Body of pancreas (tissue), 4 donors: ENCODE results near the gene CNTNAP2. TPM values are rescaled to one million over a fixed set of nuclear protein-coding genes. Genes with fewer than 3 reads are reported as not detected.

Source experiments
- ATAC-seq: fragments of 150-250 bp; one replicate; pipeline ENCODE4 v1.9.1; 2016
- DNase-seq, 4 donors: peaks; one replicate each; pipeline ENCODE4 v3.0.0-alpha.2; 2019
- H3K27ac ChIP-seq, 4 donors: fragments of 200-600 bp; sonication (generic); 1 replicate in 3 of 4; 2 replicates in 1 of 4; pipeline versions ENCODE4 v1.5.1 to v1.6.1; 2016 to 2019; ENCODE audit warnings: mild to moderate bottlenecking in 1 of 4, mixed read lengths in 1 of 4, moderate library complexity in 1 of 4
- H3K27me3 ChIP-seq, 2 donors: fragments of 200-600 bp; sonication (generic); one replicate each; pipeline ENCODE4 v1.6.0; 2016; ENCODE audit warnings: mild to moderate bottlenecking in 1 of 2
- H3K36me3 ChIP-seq, 2 donors: fragments of 200-600 bp; sonication (generic); replicated peaks in 1 of 2; 2 replicates each; pipeline ENCODE4 v1.5.1; 2016; ENCODE audit warnings: low read depth in 2 of 2; ENCODE audit not compliant: insufficient read depth in 1 of 2
- H3K4me1 ChIP-seq: fragments of 200-600 bp; sonication (generic); one replicate; pipeline ENCODE4 v1.6.0; 2016
- H3K4me3 ChIP-seq, 2 donors: fragments of 200-600 bp; sonication (generic); 1 replicate in 1 of 2; 2 replicates in 1 of 2; pipeline ENCODE4 v1.5.1; 2016 to 2019
- H3K9me3 ChIP-seq, 3 donors: fragments of 200-600 bp; sonication (generic); 1 replicate in 2 of 3; 2 replicates in 1 of 3; pipeline ENCODE4 v1.5.1; 2016
- POLR2A ChIP-seq, 3 donors: fragments of 450-650 bp; IDR thresholded peaks; one replicate each; pipeline ENCODE4 v1.6.1; 2016; ENCODE audit warnings: antibody characterized with exemption in 3 of 3, mild to moderate bottlenecking in 2 of 3
- WGBS, 2 donors: methylation state at CpG; one replicate each; pipeline ENCODE4 v1.1.5; 2017; 5-methylcytosine and 5-hydroxymethylcytosine counted together
- intact Hi-C: fragments of 100-400 bp; cut with DNase I; formaldehyde crosslinking; loops from one replicate; pipeline ENCODE4 v1.15.1; 2023
- total RNA-seq, 2 donors: library from RNA; depleted of rRNA; stranded (reverse); fragments of >200 nt; gene quantifications; one replicate each; pipeline ENCODE4 v1.1.0, GENCODE V29; 2016
- TF ChIP-seq, protein P1 (sequence below), 7 experiments: fragments of 450-650 bp in 4 of 7; fragments of 200-600 bp in 3 of 7; sonication (generic) in 3 of 7; IDR thresholded peaks; one replicate each; pipeline ENCODE4 v1.5.1; 2016 to 2019; ENCODE audit warnings: antibody characterized with exemption in 7 of 7

Gene CNTNAP2
- total RNA-seq, 2 donors from 2014 or later: 1.0 TPM; not detected in 1

DNA sequence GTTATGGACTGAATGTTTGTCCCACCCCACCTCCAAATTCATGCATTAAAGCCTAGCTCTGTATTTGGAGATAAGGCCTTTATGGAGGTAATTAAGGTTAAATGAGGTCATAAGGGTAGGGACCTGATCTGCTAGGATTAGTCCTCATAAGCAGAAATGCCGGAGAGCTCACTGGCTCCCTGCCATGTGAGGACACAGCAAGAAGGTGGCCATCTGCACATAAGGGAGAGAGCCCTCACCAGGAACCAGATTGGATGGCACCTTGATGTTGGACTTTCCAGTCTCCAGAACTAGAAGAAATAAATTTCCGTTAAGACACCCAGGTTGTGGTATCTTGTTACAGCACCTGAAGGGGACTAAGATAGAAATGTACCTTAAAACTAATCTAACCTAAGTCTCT, 1657.9 kb downstream of the CNTNAP2 start:
- H3K27me3 ChIP-seq: no peaks in the 10 kb centered on the region
- intact Hi-C loops: no loop called here
- no peaks in the 10 kb centered on the region for H3K36me3 ChIP-seq
- no peak overlapping the region for H3K27ac ChIP-seq
- H3K4me1 ChIP-seq: no peaks in the 10 kb centered on the region
- WGBS, 2 donors: 79 to 83% methylated on average over 2 of the region's 2 CpGs
- TF ChIP-seq, protein P1, sequence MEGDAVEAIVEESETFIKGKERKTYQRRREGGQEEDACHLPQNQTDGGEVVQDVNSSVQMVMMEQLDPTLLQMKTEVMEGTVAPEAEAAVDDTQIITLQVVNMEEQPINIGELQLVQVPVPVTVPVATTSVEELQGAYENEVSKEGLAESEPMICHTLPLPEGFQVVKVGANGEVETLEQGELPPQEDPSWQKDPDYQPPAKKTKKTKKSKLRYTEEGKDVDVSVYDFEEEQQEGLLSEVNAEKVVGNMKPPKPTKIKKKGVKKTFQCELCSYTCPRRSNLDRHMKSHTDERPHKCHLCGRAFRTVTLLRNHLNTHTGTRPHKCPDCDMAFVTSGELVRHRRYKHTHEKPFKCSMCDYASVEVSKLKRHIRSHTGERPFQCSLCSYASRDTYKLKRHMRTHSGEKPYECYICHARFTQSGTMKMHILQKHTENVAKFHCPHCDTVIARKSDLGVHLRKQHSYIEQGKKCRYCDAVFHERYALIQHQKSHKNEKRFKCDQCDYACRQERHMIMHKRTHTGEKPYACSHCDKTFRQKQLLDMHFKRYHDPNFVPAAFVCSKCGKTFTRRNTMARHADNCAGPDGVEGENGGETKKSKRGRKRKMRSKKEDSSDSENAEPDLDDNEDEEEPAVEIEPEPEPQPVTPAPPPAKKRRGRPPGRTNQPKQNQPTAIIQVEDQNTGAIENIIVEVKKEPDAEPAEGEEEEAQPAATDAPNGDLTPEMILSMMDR (IDR thresholded peaks at IDR 0.05): no peak
- TF ChIP-seq POLR2A (IDR thresholded peaks at IDR 0.05): no peak
- H3K9me3 ChIP-seq: no peaks in the 10 kb centered on the region
- DNase-seq (no peak), ATAC-seq (no peak)
- H3K4me3 ChIP-seq: no peak overlapping the region

DNA sequence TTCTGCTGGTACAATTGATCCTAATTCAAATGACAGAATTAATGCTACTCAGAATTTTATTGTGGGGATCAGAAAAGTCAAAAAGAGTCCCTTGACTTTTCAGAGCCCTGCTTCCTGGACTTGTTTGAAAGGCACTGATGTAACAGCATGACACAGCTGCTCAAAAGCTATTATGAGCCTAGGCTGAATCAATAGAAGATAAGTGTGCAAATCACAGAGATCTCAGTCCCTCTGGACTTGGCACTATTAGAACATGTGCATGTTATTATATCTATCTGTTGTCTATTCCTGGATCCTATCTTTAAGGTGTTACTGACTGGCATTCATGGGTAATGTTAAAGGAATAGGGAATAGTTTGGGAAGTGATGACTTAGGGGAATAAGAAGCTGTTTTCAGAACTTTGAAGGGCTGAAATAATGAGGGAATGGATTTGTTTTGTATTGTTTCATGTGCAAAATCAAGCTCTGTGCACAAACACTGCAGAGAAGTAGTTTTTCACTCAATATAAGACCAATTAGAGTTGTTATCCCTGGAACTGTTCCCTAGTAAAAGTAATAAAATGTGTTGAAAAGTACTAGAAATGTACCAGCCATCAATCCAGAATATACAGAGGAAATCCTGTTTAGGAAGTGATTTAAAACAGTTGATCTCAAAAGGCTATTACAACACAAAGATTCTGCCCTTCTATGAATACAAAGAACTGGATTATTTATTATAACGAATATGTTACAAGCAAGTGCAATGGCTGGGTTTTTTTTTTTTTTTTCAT, 1659.1 kb downstream of the CNTNAP2 start:
- H3K4me1 ChIP-seq: no peaks in the 10 kb centered on the region
- intact Hi-C loops: no loop called here
- 66 to 71% methylated on average over 1 of the region's 1 CpG for WGBS, 2 donors

DNA sequence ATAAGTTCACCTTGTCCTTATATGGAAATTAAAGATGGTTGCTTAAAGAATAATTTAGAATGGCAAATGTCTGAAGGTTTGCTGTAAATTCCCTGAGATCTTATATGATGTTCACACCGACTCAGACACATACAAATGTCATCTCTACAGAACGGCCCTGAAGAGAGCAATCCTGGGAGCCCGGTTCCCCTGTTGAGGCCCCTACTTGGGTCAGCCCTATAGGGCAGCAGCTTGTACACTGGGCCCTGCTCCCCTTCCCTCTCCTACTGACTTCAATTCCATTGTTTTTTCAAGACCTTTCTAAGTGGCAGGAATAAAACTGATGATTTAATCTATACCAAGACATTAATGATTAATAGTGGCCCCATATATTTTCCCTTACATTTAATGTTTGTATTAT, 1660.7 kb downstream of the CNTNAP2 start:
- intact Hi-C loops: no loop called here
- no peak overlapping the region for H3K27ac ChIP-seq
- 48 to 62% methylated on average over 3 of the region's 3 CpGs for WGBS, 2 donors
- no peak for ATAC-seq
- H3K4me3 ChIP-seq: no peak overlapping the region
- H3K4me1 ChIP-seq: no peaks in the 10 kb centered on the region
- TF ChIP-seq POLR2A (IDR thresholded peaks at IDR 0.05): no peak
- TF ChIP-seq, protein P1 (IDR thresholded peaks at IDR 0.05): no peak
- no peaks in the 10 kb centered on the region for H3K9me3 ChIP-seq
- H3K36me3 ChIP-seq: no peaks in the 10 kb centered on the region
- no peak for DNase-seq
- no peaks in the 10 kb centered on the region for H3K27me3 ChIP-seq

More for the DNA sequence above, 1659.1 kb downstream of the CNTNAP2 start:
- ATAC-seq (no peak), DNase-seq (no peak)
- TF ChIP-seq, protein P1 (IDR thresholded peaks at IDR 0.05): no peak
- TF ChIP-seq POLR2A (IDR thresholded peaks at IDR 0.05): no peak
- Histone ChIP-seq H3K27ac (no peak overlapping the region), H3K27me3 (no peaks in the 10 kb centered on the region), H3K9me3 (no peaks in the 10 kb centered on the region), H3K4me3 (no peak overlapping the region), H3K36me3 (no peaks in the 10 kb centered on the region)

DNA sequence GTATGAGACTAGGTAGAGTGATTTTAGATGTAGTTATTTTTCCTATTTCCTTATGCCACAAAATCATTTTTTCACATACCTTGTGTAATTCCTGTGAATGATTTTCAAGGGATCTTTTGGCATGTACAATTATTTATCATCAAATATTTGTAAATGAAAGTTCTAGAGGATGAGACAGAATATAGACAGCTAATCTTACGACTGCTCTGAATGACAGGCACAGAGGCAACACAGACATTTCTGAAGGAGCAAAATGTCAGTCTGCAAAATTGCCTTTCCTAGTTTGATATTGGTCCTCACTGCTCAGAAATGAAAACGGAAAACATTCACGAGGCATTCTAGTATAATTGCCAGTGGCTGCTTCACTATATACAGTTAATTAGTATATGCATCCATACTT, 1663.3 kb downstream of the CNTNAP2 start:
- WGBS, 2 donors: 45 to 60% methylated on average over 3 of the region's 3 CpGs
- TF ChIP-seq, protein P1 (IDR thresholded peaks at IDR 0.05): no peak
- TF ChIP-seq POLR2A (IDR thresholded peaks at IDR 0.05): no peak

DNA sequence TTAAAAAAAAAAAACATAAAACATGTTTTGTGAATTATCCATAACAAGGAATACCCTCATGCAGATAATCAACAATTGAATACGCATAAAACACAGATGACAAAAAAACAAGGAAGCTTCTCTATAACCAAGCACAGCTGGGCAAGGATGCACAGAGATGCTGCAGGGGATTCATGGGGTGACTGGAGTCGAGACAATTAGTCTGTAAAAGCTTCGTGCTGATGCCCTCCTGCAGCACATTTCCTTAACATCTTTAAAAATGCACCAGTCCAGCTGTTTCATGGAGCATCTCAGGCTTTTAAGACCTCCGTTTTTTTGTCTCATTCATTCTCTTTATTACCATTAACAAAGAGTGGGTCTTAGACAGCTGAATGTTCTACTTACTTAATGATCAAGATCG, 1680.0 kb downstream of the CNTNAP2 start:
- Histone ChIP-seq H3K9me3 (no peaks in the 10 kb centered on the region), H3K27ac (no peak overlapping the region), H3K36me3 (no peaks in the 10 kb centered on the region), H3K4me3 (no peak overlapping the region), H3K27me3 (no peaks in the 10 kb centered on the region), H3K4me1 (no peaks in the 10 kb centered on the region)
- no peak for TF ChIP-seq POLR2A (IDR thresholded peaks at IDR 0.05)
- TF ChIP-seq, protein P1 (IDR thresholded peaks at IDR 0.05): no peak
- DNase-seq (no peak), ATAC-seq (no peak)
- intact Hi-C loops: no loop called here
- 46 to 54% methylated on average over 5 of the region's 5 CpGs for WGBS, 2 donors

More for the DNA sequence above, 1663.3 kb downstream of the CNTNAP2 start:
- Histone ChIP-seq H3K4me3 (no peak overlapping the region), H3K36me3 (no peaks in the 10 kb centered on the region), H3K27ac (no peak overlapping the region), H3K4me1 (no peaks in the 10 kb centered on the region), H3K27me3 (no peaks in the 10 kb centered on the region), H3K9me3 (no peaks in the 10 kb centered on the region)
- intact Hi-C loops: no loop called here
- DNase-seq (no peak), ATAC-seq (no peak)
